Central memory CD8-positive, alpha-beta T cell (primary cell): ENCODE results near the gene PLD3.
"Not testable (repeated sequence)": the region's sequence is repeated elsewhere in the genome, so short reads cannot be mapped to it uniquely, and the experiment has no call there.

Experiments used
- ATAC-seq: fragments of 150-1000 bp; cut with Tn5 transposase; replicated peaks from 2 replicates; pipeline ENCODE4 v1.10.0; 2022; ENCODE audit warnings: mild to moderate bottlenecking, moderate FRiP score, moderate number of reproducible peaks; ENCODE audit not compliant: poor library complexity, severe bottlenecking; ENCODE audit errors: extremely low read depth
- DNase-seq, 2 donors: peaks; one replicate each; pipeline ENCODE4 v3.0.0; 2021; ENCODE audit warnings: low spot score in 2 of 2
- H3K27ac Mint-ChIP-seq: one replicate; pipeline ENCODE4 v1.8.0; 2022; ENCODE audit warnings: low read depth, mild to moderate bottlenecking, moderate library complexity, mixed read lengths
- H3K27me3 Mint-ChIP-seq: one replicate; pipeline ENCODE4 v1.8.0; 2022; ENCODE audit warnings: mixed read lengths
- H3K36me3 Mint-ChIP-seq: one replicate; pipeline ENCODE4 v1.8.0; 2022; ENCODE audit warnings: mild to moderate bottlenecking, moderate library complexity, mixed read lengths; ENCODE audit not compliant: insufficient read depth
- H3K4me1 Mint-ChIP-seq: one replicate; pipeline ENCODE4 v1.8.0; 2022; ENCODE audit warnings: mixed read lengths
- H3K4me3 Mint-ChIP-seq: one replicate; pipeline ENCODE4 v1.8.0; 2022; ENCODE audit warnings: mild to moderate bottlenecking, moderate library complexity, mixed read lengths
- H3K9me3 Mint-ChIP-seq: one replicate; pipeline ENCODE4 v1.8.0; 2022; ENCODE audit warnings: mixed read lengths

PLD3 gene

DNA sequence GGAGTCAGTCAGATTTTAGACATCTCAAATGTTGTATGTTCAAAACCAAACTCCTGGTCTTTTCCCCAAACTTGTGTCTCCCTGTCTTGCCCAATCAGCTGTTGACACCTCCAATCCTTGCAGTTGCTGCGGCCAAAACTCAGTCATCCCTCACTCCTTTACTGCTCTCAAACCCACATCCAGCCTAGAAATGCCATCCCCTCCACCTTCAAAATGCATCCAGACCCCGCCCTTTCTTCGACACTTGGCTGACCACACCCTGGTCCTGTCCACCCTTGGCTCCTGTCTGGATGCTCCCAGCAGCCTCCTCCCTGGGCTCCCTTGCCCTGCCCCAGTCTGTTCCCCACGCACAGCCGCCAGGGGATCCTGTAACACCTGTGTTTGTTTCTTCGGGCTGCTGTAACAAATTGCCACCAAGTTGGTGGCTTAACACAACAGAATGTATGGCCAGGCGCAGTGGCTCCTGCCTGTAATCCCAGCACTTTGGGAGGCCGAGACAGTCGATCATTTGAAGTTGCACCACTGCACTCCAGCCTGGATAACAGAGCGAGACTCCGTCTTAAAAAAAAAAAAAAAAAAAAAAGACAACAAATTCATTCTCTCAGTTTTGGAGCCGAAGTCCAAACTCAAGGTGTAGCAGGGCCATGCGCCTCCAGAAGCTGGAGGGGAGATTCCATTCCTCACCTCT lies 11.7 kb downstream of the PLD3 start:
- Mint-ChIP-seq H3K27ac (no peak overlapping the region), H3K4me3 (no peak overlapping the region), H3K9me3 (no peaks in the 10 kb centered on the region), H3K36me3 (peaks cover 1% of the 10 kb centered on the region), H3K4me1 (peaks cover 50% of the 10 kb centered on the region), H3K27me3 (no peaks in the 10 kb centered on the region)
- DNase-seq (no peak), ATAC-seq (no peak)

DNA sequence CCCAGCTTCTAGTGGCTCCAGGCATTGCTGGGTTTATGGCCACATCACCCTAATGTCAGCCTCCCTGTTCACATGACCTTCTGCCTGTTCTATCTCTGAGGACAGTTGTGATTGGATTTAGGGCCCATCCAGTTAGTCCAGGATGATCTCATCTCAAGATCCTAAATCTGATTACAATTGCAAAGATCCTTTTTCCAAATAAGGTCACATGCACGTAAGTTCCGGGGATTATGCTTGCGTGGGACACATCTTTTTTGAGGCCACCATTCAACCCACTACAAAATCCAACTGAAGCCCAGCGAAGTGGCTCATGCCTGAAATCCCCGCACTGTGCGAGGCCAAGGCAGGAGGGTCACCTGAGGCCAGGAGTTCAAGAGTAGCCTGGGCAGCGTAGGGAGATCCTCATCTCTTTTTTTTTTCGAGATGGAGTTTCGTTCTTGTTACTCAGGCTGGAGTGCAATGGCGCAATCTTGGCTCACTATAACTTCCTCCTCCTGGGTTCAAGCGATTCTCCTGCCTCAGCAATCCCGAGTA lies 12.3 kb downstream of the PLD3 start:
- Mint-ChIP-seq H3K27me3 (no peaks in the 10 kb centered on the region), H3K27ac (no peak overlapping the region), H3K36me3 (peaks cover 1% of the 10 kb centered on the region), H3K4me1 (peaks cover 50% of the 10 kb centered on the region), H3K4me3 (no peak overlapping the region), H3K9me3 (no peaks in the 10 kb centered on the region)
- ATAC-seq: no peak
- DNase-seq: no peak

DNA sequence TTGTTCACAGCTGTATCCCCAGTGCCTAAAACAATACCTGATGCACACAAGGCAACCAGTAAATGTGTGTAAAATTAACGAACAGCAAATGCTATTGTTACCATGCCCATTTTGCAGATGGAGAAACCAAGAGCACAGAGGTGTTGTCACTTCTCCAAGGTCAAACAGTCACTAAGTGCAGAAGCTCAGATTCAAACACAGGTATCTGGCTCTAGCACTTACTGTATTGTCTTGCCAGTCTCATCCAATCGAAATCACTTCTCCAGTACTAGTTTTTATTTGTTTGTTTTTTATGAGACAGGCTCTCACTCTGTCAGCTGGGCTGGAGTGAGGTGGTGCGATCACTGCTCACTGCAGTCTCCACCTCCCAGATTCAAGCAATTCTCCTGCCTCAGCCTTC lies 13.7 kb downstream of the PLD3 start:
- no peak overlapping the region for H3K4me3 Mint-ChIP-seq
- no peaks in the 10 kb centered on the region for H3K9me3 Mint-ChIP-seq

DNA sequence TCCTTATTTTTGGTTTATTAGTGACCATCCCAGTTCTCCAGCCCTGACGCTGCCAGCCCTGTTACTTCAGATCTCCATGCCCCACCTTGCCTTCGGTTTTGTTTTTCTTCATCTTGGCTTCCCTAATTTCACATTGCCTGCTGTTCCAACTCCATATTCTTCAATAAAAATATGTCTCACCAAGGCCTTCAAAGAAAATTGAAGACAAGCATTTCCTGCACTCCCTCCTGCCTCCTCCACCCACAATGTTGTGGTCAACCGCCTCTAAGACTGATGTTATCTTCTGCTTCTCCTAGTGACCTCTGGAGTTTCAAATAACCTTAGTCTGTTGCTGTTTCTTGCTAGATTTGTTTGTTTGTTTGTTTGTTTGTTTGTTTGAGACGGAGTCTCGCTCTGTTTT lies 14.6 kb downstream of the PLD3 start:
- no peak for DNase-seq
- no peak overlapping the region for H3K4me3 Mint-ChIP-seq
- H3K36me3 Mint-ChIP-seq: no peaks in the 10 kb centered on the region
- H3K27me3 Mint-ChIP-seq: no peaks in the 10 kb centered on the region
- H3K27ac Mint-ChIP-seq: peak overlapping the region; percentile 42
- no peaks in the 10 kb centered on the region for H3K9me3 Mint-ChIP-seq
- no peak for ATAC-seq
- peaks cover 31% of the 10 kb centered on the region for H3K4me1 Mint-ChIP-seq

More for the DNA sequence above, 13.7 kb downstream of the PLD3 start:
- ATAC-seq (no peak), DNase-seq (no peak)
- Mint-ChIP-seq H3K4me1 (peaks cover 39% of the 10 kb centered on the region), H3K27me3 (no peaks in the 10 kb centered on the region), H3K36me3 (no peaks in the 10 kb centered on the region), H3K27ac (no peak overlapping the region)

DNA sequence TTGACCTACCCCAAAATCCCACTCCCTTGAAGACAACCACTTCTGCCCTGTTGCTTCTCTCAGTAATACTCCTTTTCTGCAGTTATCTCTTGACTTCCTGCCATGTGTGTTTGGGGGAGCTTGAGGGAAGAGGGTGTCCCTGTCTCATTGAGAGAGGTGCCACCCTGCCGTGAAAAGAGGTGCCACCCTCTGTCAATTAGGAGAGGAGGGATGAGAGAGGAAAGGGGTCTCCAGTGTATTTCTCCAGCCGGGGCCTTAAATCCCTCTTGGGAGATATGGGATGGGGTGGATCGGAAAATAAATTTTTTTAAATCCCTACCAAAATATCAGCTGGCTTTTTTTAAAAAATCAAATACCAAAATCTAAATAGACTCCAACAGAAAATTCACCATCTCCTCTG lies 16.5 kb downstream of the PLD3 start:
- Mint-ChIP-seq H3K9me3 (no peaks in the 10 kb centered on the region), H3K4me1 (peaks cover 27% of the 10 kb centered on the region), H3K27ac (no peak overlapping the region), H3K4me3 (peak overlapping the region; percentile 57), H3K36me3 (peaks cover 1% of the 10 kb centered on the region), H3K27me3 (no peaks in the 10 kb centered on the region)
- DNase-seq (no peak), ATAC-seq (no peak)

DNA sequence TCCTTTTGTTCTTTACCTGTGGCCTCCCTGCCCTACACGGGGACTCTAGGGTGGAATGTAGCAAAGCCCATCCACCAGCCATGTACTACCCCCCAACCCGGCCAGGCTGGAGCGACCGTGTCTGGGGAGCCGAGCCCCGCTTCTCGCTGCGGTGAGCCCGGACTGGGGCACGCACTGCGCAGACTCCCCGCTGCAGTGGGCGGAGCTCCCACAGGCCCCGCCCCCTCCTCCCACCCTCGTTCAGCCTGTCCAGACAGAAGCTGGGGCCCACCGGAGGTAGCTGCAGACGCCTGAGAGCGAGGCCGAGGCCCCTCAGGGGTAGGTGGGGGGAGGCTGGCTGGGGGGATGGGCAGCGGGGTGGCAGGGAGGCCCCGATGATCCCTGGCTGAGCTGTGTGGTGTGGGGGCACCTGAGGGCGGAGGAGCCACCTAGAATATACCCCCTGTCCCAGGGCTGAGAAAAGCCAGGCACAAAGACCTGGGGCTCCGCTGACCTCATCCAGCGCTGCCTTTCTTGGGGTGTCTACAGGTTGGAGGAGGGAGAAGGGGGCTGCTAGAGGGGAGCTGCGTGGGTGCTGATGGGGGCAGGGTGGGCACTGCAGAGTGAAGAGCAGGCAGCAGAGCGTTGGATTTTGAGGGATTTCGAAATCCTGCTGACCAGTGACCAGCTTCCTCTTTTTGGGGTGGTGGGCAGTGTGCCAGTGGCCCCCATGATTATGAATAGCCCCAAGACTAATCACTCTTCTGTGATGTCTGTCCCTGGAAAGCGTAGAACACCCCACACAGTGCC lies 17.3 kb downstream of the PLD3 start:
- DNase-seq: no peak
- H3K4me3 Mint-ChIP-seq: peak overlapping the region; percentile 57
- peaks cover 2% of the 10 kb centered on the region for H3K36me3 Mint-ChIP-seq
- H3K4me1 Mint-ChIP-seq: peaks cover 24% of the 10 kb centered on the region
- no peak overlapping the region for H3K27ac Mint-ChIP-seq
- ATAC-seq: no peak
- H3K9me3 Mint-ChIP-seq: no peaks in the 10 kb centered on the region
- no peaks in the 10 kb centered on the region for H3K27me3 Mint-ChIP-seq

DNA sequence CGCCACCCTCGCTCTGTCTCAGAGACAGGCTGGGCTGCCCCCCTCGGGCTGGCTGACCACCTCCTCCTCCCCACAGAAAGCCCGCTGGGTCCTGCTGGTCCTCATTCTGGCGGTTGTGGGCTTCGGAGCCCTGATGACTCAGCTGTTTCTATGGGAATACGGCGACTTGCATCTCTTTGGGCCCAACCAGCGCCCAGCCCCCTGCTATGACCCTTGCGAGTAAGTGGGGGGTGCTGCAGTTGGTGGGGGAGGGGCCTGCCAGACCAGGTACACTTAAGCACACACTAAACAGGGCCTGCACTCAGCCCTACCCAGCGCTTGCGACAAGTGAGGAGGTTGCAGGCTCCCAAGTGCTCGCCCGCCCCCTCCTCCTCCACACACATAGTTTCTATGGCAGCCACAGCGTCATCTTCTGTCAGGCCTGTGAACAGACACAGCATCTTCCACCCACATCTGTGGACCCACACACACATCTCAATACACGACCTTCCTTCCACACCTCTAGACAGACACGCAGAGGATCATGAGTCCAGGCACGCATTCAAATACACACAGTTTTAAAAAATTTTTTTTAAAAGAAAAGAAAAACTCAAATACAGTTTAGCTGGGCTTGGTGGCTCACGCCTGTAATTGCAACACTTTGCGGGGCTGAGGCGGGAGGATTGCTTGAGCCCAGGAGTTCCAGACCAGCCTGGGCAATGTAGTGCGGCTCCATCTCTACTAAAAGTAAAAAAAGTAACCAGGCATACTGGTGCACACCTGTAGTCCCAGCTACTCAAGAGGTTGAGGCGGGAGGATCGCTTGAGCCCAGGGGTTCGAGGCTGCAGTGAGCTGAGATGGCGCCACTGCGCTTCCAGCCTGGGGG lies 18.4 kb downstream of the PLD3 start:
- Mint-ChIP-seq H3K27me3 (no peaks in the 10 kb centered on the region), H3K4me1 (peaks cover 18% of the 10 kb centered on the region), H3K36me3 (peaks cover 2% of the 10 kb centered on the region), H3K9me3 (no peaks in the 10 kb centered on the region), H3K4me3 (no peak overlapping the region), H3K27ac (no peak overlapping the region)
- no peak for ATAC-seq
- DNase-seq: no peak

DNA sequence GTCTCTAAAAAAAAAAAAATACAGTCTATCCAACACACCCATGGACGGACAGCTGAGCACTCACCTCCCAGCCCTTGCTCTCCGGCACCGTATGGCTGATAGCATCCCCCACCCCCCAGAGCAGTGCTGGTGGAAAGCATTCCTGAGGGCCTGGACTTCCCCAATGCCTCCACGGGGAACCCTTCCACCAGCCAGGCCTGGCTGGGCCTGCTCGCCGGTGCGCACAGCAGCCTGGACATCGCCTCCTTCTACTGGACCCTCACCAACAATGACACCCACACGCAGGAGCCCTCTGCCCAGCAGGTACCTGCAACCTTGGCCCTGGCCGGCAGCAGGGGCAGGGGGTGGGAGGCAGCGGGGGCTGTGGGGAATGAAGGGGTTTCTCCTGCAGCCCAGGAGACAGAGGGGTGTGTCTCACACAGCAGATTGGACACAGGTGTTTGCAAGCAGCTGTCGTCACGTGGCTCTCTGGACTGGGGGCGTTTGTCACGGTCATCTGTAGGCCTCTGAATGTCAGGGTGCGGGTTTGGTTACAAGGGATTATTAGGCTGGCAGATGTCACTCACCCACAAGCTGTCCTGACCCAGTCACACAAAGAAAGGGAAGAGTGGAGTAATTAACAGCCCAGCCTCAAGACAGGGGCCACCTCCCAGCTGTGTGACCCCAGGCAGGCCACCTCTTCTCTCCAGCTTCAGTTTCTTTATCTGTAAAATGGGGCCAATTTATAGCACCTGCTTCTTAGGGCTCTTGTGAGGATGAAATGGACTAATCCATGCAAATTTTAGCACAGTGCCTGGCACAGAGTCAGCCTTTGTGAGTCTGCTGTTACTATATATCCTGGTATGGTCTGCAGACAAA lies 19.3 kb downstream of the PLD3 start:
- ATAC-seq: no peak
- no peak overlapping the region for H3K27ac Mint-ChIP-seq
- H3K4me1 Mint-ChIP-seq: peaks cover 13% of the 10 kb centered on the region
- H3K4me3 Mint-ChIP-seq: no peak overlapping the region
- H3K9me3 Mint-ChIP-seq: no peaks in the 10 kb centered on the region
- no peak for DNase-seq
- peaks cover 2% of the 10 kb centered on the region for H3K36me3 Mint-ChIP-seq
- no peaks in the 10 kb centered on the region for H3K27me3 Mint-ChIP-seq

DNA sequence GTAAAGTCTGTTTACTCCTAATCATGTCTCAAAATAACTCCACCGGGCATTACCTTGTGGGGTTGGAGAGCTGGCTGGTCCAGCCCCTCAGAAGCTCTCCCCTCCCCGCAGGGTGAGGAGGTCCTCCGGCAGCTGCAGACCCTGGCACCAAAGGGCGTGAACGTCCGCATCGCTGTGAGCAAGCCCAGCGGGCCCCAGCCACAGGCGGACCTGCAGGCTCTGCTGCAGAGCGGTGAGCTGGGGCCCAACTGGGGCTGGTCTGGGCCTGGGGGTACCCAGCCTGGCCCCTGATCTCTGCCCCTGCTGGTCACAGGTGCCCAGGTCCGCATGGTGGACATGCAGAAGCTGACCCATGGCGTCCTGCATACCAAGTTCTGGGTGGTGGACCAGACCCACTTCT lies 21.3 kb downstream of the PLD3 start:
- peaks cover 7% of the 10 kb centered on the region for H3K36me3 Mint-ChIP-seq
- no peak for DNase-seq
- no peaks in the 10 kb centered on the region for H3K27me3 Mint-ChIP-seq
- no peak overlapping the region for H3K4me3 Mint-ChIP-seq
- H3K4me1 Mint-ChIP-seq: peaks cover 5% of the 10 kb centered on the region
- no peak for ATAC-seq
- H3K27ac Mint-ChIP-seq: no peak overlapping the region
- H3K9me3 Mint-ChIP-seq: no peaks in the 10 kb centered on the region

DNA sequence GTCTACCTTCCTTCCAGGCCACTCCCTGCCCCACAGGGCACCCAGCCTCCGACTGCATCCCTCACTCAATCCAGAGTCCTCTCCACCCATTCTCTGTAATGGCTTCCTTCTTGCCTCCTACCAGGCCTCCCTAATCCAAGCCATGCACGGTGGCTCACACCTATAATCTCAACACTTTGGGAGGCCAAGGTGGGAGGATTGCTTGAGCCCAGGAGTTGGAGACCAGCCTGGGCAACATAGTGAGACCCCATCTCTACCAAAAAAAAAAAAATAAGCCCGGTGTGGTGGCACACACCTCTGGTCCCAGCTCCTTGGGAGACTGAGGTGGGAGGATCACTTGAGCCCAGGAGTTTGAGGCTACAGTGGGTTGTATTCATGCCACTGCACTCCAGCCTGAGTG lies 21.8 kb downstream of the PLD3 start:
- peak overlapping the region; percentile 75 for H3K27ac Mint-ChIP-seq
- H3K27me3 Mint-ChIP-seq, DNase-seq, H3K4me3 Mint-ChIP-seq, H3K4me1 Mint-ChIP-seq, ATAC-seq, H3K9me3 Mint-ChIP-seq, H3K36me3 Mint-ChIP-seq: not testable (repeated sequence)

DNA sequence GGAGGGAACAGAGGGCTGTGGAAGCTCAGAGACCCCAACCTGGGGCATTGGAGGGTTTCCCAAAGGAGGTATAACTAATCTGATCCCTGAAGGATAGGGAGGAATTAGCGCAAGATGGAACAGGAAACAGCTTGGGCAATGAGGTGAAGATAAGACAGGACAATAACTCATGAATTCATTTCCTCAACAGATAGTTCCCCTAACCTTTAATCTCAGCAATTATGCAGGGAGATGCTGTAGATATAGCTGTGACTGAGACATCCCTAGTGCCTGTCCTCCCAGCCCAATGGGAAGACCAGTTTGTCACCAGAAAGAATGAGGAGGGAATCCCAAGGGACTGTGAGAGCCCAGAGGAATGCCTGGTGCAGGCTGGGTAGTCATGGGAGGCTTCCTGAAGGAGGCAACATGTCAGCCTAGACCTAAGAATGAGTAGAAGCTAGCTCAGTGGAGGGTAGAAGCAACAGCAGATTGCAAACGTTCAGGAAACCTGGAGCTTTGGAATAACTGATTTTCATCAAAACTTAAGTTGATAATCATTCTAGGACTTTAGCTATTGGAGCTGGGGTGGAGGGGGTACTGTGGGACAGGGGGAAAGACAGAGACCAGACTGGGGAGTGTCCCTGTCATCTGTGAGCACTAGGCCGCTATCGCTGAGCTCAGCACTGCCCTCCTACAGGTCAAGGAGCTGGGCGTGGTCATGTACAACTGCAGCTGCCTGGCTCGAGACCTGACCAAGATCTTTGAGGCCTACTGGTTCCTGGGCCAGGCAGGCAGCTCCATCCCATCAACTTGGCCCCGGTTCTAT lies 22.7 kb downstream of the PLD3 start:
- H3K27me3 Mint-ChIP-seq: no peaks in the 10 kb centered on the region
- no peaks in the 10 kb centered on the region for H3K9me3 Mint-ChIP-seq
- H3K36me3 Mint-ChIP-seq: peaks cover 7% of the 10 kb centered on the region
- ATAC-seq: no peak
- H3K4me3 Mint-ChIP-seq: no peak overlapping the region
- no peaks in the 10 kb centered on the region for H3K4me1 Mint-ChIP-seq
- H3K27ac Mint-ChIP-seq: peak overlapping the region; percentile 75
- DNase-seq: no peak
